Breast epithelium (tissue), 4 donors: ENCODE results near the gene GABRB3. TPM values are rescaled to one million over a fixed set of nuclear protein-coding genes. Genes with fewer than 3 reads are reported as not detected.

Experiments
- DNase-seq, 2 donors: peaks; one replicate each; pipeline ENCODE4 v3.0.0-alpha.2; 2019; ENCODE audit warnings: low spot score in 2 of 2
- H3K27ac ChIP-seq, 2 donors: fragments of 200-600 bp; sonication (generic) in 1 of 2; one replicate each; pipeline ENCODE4 v1.5.1; 2016 to 2019; ENCODE audit warnings: mild to moderate bottlenecking in 1 of 2
- H3K27me3 ChIP-seq, 2 donors: fragments of 200-600 bp; sonication (generic) in 1 of 2; one replicate each; pipeline versions ENCODE4 v1.5.1 to v1.6.0; 2017 to 2019; ENCODE audit warnings: control low read depth in 1 of 2, mild to moderate bottlenecking in 1 of 2
- H3K36me3 ChIP-seq: fragments of 200-600 bp; one replicate; pipeline ENCODE4 v1.5.1; 2019
- H3K4me1 ChIP-seq, 2 donors: fragments of 200-600 bp; sonication (generic); one replicate each; pipeline ENCODE4 v1.5.1; 2016 to 2019; ENCODE audit warnings: control low read depth in 1 of 2
- H3K4me3 ChIP-seq, 3 donors: fragments of 200-600 bp; sonication (generic); 1 replicate in 2 of 3; 2 replicates in 1 of 3; pipeline ENCODE4 v1.5.1; 2016 to 2019; ENCODE audit warnings: mild to moderate bottlenecking in 3 of 3, moderate library complexity in 2 of 3
- H3K9me3 ChIP-seq, 2 donors: fragments of 200-600 bp; sonication (generic) in 1 of 2; one replicate each; pipeline ENCODE4 v1.5.1; 2016 to 2019; ENCODE audit warnings: control low read depth in 1 of 2
- POLR2A ChIP-seq: fragments of 450-650 bp; IDR thresholded peaks from one replicate; pipeline ENCODE4 v1.6.1; 2016; ENCODE audit warnings: antibody characterized with exemption, mild to moderate bottlenecking, moderate library complexity
- POLR2AphosphoS5 ChIP-seq, 3 donors: sonication (generic); formaldehyde crosslinking; IDR thresholded peaks; one replicate each; pipeline ENCODE4 v1.6.1; 2017; ENCODE audit warnings: antibody characterized with exemption in 3 of 3
- intact Hi-C: fragments of 100-400 bp; cut with DNase I; formaldehyde crosslinking; loops from one replicate; pipeline ENCODE4 v1.15.1; 2023; ENCODE audit warnings: low total_unique reads
- total RNA-seq, 3 donors: library from RNA; depleted of rRNA; stranded (reverse); fragments of >200 nt; gene quantifications; one replicate each; pipeline ENCODE4 v1.1.0, GENCODE V29; 2016
- TF ChIP-seq, protein P1 (sequence below), 3 donors: fragments of 450-650 bp; IDR thresholded peaks; one replicate each; pipeline ENCODE4 v1.5.1; 2016 to 2017; ENCODE audit warnings: antibody characterized with exemption in 3 of 3, mild to moderate bottlenecking in 3 of 3, moderate library complexity in 3 of 3

The GABRB3 gene
- total RNA-seq, 3 donors from 2014 or later, result 0.98 to 1.8 (median 1.1) TPM

- Histone ChIP-seq H3K36me3 (no peaks in the 10 kb centered on the region), H3K27ac (no peak overlapping the region), H3K27me3 (peaks cover 0 to 3% of the 10 kb centered on the region in 2 donors), H3K4me1 (no peaks in the 10 kb centered on the region), H3K4me3 (no peak overlapping the region), H3K9me3 (no peaks in the 10 kb centered on the region)
- TF ChIP-seq POLR2A (no peak), POLR2AphosphoS5 (IDR thresholded peaks at IDR 0.05) (no peak)
- TF ChIP-seq, protein P1, sequence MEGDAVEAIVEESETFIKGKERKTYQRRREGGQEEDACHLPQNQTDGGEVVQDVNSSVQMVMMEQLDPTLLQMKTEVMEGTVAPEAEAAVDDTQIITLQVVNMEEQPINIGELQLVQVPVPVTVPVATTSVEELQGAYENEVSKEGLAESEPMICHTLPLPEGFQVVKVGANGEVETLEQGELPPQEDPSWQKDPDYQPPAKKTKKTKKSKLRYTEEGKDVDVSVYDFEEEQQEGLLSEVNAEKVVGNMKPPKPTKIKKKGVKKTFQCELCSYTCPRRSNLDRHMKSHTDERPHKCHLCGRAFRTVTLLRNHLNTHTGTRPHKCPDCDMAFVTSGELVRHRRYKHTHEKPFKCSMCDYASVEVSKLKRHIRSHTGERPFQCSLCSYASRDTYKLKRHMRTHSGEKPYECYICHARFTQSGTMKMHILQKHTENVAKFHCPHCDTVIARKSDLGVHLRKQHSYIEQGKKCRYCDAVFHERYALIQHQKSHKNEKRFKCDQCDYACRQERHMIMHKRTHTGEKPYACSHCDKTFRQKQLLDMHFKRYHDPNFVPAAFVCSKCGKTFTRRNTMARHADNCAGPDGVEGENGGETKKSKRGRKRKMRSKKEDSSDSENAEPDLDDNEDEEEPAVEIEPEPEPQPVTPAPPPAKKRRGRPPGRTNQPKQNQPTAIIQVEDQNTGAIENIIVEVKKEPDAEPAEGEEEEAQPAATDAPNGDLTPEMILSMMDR (IDR thresholded peaks at IDR 0.05), result no peak
- intact Hi-C loops, result no loop called here
- no peak for DNase-seq
These were observed 14.8 kb downstream of the GABRB3 start for GRCh38 chr15:26758079-26758478.

DNA sequence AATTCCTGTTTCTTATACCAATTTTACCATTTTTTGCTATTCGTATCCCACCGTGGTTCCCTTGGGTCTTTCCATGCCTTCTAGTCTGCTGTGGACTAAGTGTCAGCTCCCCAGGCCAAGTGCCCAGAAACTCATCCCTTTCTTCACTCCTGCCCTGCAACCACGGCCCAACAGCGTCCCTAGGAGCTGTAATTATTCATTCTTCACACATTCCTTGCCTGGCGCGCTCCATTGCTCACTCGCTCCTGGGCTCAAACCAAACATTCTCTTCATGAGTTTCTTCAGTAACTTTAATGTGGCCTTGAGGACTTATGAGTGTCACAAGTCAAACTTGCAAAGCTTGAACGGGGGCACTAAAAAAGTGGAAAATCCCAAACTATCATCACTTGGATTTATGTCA is 15.7 kb downstream of the GABRB3 start:
- TF ChIP-seq POLR2AphosphoS5 (IDR thresholded peaks at IDR 0.05), result no peak
- TF ChIP-seq, protein P1 (IDR thresholded peaks at IDR 0.05), result no peak
- TF ChIP-seq POLR2A, result no peak
- H3K27me3 ChIP-seq, result peaks cover 0 to 3% of the 10 kb centered on the region in 2 donors
- H3K27ac ChIP-seq, result no peak overlapping the region
- H3K36me3 ChIP-seq, result no peaks in the 10 kb centered on the region
- H3K4me3 ChIP-seq, result no peak overlapping the region
- H3K9me3 ChIP-seq, result no peaks in the 10 kb centered on the region
- no peaks in the 10 kb centered on the region for H3K4me1 ChIP-seq
- intact Hi-C loops, result no loop called here
- DNase-seq, result no peak

DNA sequence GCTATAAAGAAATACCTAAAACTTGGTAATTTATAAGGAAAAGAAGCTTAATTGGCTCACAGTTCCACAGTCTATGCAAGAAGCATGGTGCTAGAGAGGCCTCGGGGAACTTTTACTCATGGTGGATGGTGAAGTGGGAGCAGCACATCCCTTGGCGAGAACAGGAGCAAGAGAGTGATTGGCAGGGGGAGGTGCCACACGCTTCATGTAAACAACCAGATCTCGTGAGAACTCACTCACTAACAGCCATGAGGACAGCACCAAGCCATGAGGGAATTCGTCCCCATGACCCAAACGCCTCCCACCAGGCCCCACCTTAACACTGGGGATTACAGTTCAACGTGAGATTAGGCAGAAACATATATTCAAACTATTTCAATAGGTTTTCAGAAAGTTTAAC is 28.0 kb downstream of the GABRB3 start:
- H3K4me1 ChIP-seq, result no peaks in the 10 kb centered on the region
- H3K36me3 ChIP-seq, result no peaks in the 10 kb centered on the region
- TF ChIP-seq POLR2AphosphoS5 (IDR thresholded peaks at IDR 0.05), result no peak
- TF ChIP-seq, protein P1 (IDR thresholded peaks at IDR 0.05), result no peak
- DNase-seq, result no peak
- intact Hi-C loops, result no loop called here
- no peaks in the 10 kb centered on the region for H3K27me3 ChIP-seq
- H3K27ac ChIP-seq, result no peak overlapping the region
- H3K4me3 ChIP-seq, result no peak overlapping the region
- peaks cover 0 to 19% of the 10 kb centered on the region in 2 donors for H3K9me3 ChIP-seq

DNA sequence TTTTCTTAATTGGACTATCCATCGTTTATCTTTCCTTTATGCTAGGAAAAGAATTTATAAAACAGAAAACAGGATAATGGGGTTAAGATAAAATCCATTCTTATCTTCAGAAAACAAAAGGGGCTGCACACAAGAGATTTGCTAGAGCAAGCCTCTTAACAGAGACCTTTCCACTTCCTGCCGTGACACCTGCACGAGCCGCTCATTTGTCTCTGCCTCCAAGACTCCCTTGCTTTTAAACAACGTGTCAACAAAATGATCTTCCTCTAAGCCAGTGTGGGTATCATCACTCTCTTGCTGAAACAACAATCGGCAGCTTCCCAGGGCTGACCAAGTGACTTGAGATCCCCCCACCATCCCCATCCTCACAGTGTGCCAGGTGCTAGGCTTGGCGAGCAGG is 33.1 kb downstream of the GABRB3 start:
- H3K27ac ChIP-seq, result no peak overlapping the region
- H3K4me3 ChIP-seq, result no peak overlapping the region
- no peaks in the 10 kb centered on the region for H3K36me3 ChIP-seq
- H3K4me1 ChIP-seq, result no peaks in the 10 kb centered on the region
- H3K27me3 ChIP-seq, result no peaks in the 10 kb centered on the region
- DNase-seq, result no peak
- peaks cover 0 to 19% of the 10 kb centered on the region in 2 donors for H3K9me3 ChIP-seq
- intact Hi-C loops, result no loop called here
- TF ChIP-seq POLR2AphosphoS5 (IDR thresholded peaks at IDR 0.05) (no peak), POLR2A (no peak)
- TF ChIP-seq, protein P1 (IDR thresholded peaks at IDR 0.05), result no peak

- DNase-seq, result no peak
- Histone ChIP-seq H3K4me3 (no peak overlapping the region), H3K9me3 (peaks cover 3 to 20% of the 10 kb centered on the region in 2 donors), H3K36me3 (no peaks in the 10 kb centered on the region), H3K4me1 (no peaks in the 10 kb centered on the region), H3K27me3 (no peaks in the 10 kb centered on the region), H3K27ac (no peak overlapping the region)
- intact Hi-C loops, result no loop called here
- TF ChIP-seq POLR2A, result no peak
- TF ChIP-seq, protein P1 (IDR thresholded peaks at IDR 0.05), result no peak
- TF ChIP-seq POLR2AphosphoS5 (IDR thresholded peaks at IDR 0.05), result no peak
These were observed 33.9 kb downstream of the GABRB3 start for GRCh38 chr15:26738996-26739395.
